NB4 (cell line): ENCODE results near the gene CRYBA4.

ENCODE experiments used
- POLR2A ChIP-seq: IDR thresholded peaks from 2 replicates; pipeline ENCODE4 v1.6.1; 2011; ENCODE audit warnings: mild to moderate bottlenecking; ENCODE audit not compliant: insufficient read length; ENCODE audit errors: extremely low read depth
- TF ChIP-seq, protein P1 (sequence below): IDR thresholded peaks from one replicate; pipeline ENCODE4 v1.5.1; 2012; ENCODE audit warnings: low read depth, low read length

- TF ChIP-seq, protein P1, sequence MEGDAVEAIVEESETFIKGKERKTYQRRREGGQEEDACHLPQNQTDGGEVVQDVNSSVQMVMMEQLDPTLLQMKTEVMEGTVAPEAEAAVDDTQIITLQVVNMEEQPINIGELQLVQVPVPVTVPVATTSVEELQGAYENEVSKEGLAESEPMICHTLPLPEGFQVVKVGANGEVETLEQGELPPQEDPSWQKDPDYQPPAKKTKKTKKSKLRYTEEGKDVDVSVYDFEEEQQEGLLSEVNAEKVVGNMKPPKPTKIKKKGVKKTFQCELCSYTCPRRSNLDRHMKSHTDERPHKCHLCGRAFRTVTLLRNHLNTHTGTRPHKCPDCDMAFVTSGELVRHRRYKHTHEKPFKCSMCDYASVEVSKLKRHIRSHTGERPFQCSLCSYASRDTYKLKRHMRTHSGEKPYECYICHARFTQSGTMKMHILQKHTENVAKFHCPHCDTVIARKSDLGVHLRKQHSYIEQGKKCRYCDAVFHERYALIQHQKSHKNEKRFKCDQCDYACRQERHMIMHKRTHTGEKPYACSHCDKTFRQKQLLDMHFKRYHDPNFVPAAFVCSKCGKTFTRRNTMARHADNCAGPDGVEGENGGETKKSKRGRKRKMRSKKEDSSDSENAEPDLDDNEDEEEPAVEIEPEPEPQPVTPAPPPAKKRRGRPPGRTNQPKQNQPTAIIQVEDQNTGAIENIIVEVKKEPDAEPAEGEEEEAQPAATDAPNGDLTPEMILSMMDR, result no peak
- TF ChIP-seq POLR2A, result no peak
Measured at GRCh38 chr22:26636296-26636695, 14.5 kb downstream of the CRYBA4 start.
